ENCODE data around the gene DMGDH. TPM values are rescaled to one million over a fixed set of nuclear protein-coding genes. Genes with fewer than 3 reads are reported as not detected.
A peak's percentile ranks its signal among the peaks of the same experiment; 100 is the strongest.
"Not testable (repeated sequence)": the region's sequence is repeated elsewhere in the genome, so short reads cannot be mapped to it uniquely, and the experiment has no call there.

The DMGDH gene
- total and polyA plus RNA-seq, 12 donors: 2.8 to 14.5 (median 8.3) TPM

DNA sequence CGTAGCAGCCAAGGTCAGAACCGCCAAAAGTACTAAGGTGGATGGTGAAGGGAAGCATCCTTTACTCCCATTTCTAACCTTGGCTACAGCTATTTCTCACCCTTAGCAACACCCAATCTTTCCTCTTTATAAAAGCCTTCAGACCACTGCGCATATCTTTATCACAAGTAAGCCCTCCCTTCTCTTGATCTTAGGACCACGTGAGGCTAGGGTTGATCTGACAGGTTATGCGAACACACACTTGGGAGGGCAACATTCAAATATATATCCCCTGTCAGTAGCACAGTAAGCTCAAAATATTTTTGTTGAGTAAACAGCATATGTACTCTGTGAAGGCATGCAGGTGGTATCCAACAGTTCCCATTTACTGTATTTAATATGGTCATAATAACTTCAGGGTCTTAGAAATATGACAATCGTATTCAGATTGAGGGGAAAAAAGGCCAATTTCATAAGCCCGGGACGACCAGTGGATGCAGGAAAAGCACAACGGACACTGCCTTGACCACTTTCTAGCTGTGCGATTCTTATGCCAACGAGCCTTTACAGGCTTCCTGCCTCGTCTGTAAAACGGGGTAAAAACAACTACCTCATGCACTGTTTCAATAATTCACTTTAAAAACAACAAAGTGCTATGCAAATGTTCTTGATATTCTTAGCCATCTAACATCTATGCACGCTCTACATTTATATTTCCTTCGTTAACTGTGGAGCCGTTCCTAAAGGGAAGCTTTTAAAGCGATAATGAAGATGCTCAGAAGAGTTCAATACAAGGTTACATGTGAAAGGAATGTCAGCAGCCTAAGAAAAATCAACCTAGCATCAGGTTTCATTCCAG, 85.7 kb downstream of the DMGDH start:
- Histone ChIP-seq H3K27me3 (no peaks in the 10 kb centered on the region), H3K27ac (peak overlapping the region; percentile 51 to 98 (median 98)), H3K4me3 (peak overlapping the region in 3 of 4 donors; percentile 66 to 76 (median 74)), H3K4me1 (replicated peaks in 1 of 2) (peaks cover 11 to 24% of the 10 kb centered on the region in 2 donors), H3K36me3 (replicated peaks in 1 of 2) (no peaks in the 10 kb centered on the region), H3K9me3 (replicated peaks in 1 of 3) (no peaks in the 10 kb centered on the region)
- intact Hi-C loops (cut with DNase I): no loop called here
- DNase-seq: no peak
- TF ChIP-seq, protein P1, sequence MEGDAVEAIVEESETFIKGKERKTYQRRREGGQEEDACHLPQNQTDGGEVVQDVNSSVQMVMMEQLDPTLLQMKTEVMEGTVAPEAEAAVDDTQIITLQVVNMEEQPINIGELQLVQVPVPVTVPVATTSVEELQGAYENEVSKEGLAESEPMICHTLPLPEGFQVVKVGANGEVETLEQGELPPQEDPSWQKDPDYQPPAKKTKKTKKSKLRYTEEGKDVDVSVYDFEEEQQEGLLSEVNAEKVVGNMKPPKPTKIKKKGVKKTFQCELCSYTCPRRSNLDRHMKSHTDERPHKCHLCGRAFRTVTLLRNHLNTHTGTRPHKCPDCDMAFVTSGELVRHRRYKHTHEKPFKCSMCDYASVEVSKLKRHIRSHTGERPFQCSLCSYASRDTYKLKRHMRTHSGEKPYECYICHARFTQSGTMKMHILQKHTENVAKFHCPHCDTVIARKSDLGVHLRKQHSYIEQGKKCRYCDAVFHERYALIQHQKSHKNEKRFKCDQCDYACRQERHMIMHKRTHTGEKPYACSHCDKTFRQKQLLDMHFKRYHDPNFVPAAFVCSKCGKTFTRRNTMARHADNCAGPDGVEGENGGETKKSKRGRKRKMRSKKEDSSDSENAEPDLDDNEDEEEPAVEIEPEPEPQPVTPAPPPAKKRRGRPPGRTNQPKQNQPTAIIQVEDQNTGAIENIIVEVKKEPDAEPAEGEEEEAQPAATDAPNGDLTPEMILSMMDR (IDR thresholded peaks at IDR 0.05): no peak
- no peak for TF ChIP-seq POLR2A (IDR thresholded peaks at IDR 0.05)
- WGBS, 4 donors: 16 to 21% (median 17%) methylated on average over 17 of the region's 17 CpGs

DNA sequence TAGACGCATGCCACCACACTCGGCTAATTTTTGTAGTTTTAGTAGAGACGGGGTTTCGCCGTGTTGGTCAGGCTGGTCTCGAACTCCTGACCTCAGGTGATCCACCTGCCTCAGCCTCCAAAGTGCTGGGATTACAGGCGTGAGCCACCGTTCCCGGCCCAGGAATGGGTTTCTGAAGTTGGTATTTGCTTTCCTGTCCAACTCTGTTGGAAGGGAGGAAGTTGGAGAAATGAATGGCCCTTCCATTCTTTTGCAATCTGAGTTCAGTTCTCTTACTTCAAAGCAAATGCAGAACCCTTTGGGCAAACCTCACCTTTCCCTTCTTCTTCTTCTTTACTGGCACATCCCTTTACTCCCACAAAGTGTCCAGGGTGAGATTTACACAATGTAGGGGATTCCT, 86.3 kb downstream of the DMGDH start:
- 90 to 93% (median 91%) methylated on average over 9 of the region's 9 CpGs for WGBS, 4 donors
- intact Hi-C loops (cut with DNase I); DNase-seq; H3K36me3 ChIP-seq (replicated peaks in 1 of 2); H3K9me3 ChIP-seq (replicated peaks in 1 of 3); H3K27ac ChIP-seq; H3K4me3 ChIP-seq; H3K27me3 ChIP-seq: not testable (repeated sequence)
- H3K4me1 ChIP-seq (replicated peaks in 1 of 2): peaks cover 11 to 24% of the 10 kb centered on the region in 2 donors

DNA sequence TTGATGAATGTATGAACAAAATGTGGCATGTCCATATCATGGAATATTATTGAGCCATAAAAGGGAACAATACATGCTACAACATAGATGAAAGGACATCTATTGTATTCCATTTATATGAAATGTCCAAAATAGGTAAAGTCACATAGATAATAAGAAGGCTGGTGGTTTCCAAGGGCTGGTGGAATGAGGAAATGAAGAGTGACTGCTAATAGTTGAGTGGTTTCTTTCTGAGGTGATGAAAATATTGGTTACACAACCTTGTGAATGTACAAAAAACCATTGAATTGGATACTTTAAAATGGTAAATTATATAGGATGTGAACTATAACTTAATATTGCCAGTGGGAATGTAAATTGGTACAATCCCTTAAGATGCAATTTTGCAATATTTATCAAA, 89.6 kb downstream of the DMGDH start:
- Histone ChIP-seq H3K27ac (no peak overlapping the region), H3K27me3 (no peaks in the 10 kb centered on the region), H3K4me1 (replicated peaks in 1 of 2) (peaks cover 0 to 9% of the 10 kb centered on the region in 2 donors), H3K9me3 (replicated peaks in 1 of 3) (no peaks in the 10 kb centered on the region), H3K4me3 (no peak overlapping the region), H3K36me3 (replicated peaks in 1 of 2) (no peaks in the 10 kb centered on the region)
- DNase-seq: no peak
- intact Hi-C loops (cut with DNase I): no loop called here
- TF ChIP-seq POLR2A (IDR thresholded peaks at IDR 0.05): no peak
- TF ChIP-seq, protein P1 (IDR thresholded peaks at IDR 0.05): no peak

DNA sequence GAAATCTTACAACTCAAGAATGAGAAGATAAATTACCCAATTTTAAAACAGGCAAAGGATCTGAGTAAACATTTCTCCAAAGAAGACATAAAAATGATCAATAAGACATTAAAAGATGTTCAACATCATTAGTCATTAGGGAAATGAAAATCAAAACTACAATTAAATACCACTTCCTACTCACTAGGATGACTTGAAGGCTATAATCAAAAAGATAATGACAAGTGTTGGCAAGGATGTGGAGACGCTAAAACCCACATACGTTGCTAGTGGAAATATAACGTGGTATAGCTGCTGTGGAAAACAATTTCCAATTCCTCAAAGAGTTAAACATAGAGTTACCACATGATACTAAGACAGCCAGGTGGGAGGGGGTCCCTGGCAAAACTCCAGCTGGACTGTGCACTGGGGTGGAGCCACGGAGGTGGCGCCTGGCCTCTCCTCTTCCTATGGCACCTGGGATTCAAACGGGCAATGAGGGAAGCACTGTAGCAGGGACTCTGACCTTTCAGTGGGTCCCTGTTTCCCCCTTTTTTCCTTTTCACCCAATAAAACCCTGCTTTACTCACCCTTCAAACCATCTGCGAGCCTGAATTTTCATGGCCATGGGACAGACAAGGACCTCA, 90.2 kb downstream of the DMGDH start:
- H3K4me1 ChIP-seq (replicated peaks in 1 of 2): peaks cover 0 to 9% of the 10 kb centered on the region in 2 donors
- no peaks in the 10 kb centered on the region for H3K36me3 ChIP-seq (replicated peaks in 1 of 2)
- H3K27me3 ChIP-seq: no peaks in the 10 kb centered on the region
- H3K9me3 ChIP-seq (replicated peaks in 1 of 3): no peaks in the 10 kb centered on the region
- no peak for DNase-seq
- 77 to 91% (median 86%) methylated on average over 7 of the region's 7 CpGs for WGBS, 4 donors
- H3K27ac ChIP-seq: no peak overlapping the region
- TF ChIP-seq POLR2A (IDR thresholded peaks at IDR 0.05): no peak
- TF ChIP-seq, protein P1 (IDR thresholded peaks at IDR 0.05): no peak
- intact Hi-C loops (cut with DNase I): no loop called here
- no peak overlapping the region for H3K4me3 ChIP-seq
